HuH-7.5 (cell line): ENCODE measurements around the gene KLHL17.
A peak's percentile ranks its signal among the peaks of the same experiment; 100 is the strongest.
"Not testable (repeated sequence)": the region's sequence is repeated elsewhere in the genome, so short reads cannot be mapped to it uniquely, and the experiment has no call there.

Experiments
- DNase-seq: peaks from one replicate; pipeline ENCODE4 v3.0.0; 2011; ENCODE audit warnings: low spot score

The KLHL17 gene

GRCh38 chr1:1003618-1004419, 43.4 kb downstream of the KLHL17 start:
- no peak for DNase-seq

GRCh38 chr1:1004420-1004779, 44.0 kb downstream of the KLHL17 start:
- DNase-seq = no peak

- no peak for DNase-seq
These were observed 44.7 kb downstream of the KLHL17 start for GRCh38 chr1:1004780-1005697.

- DNase-seq = no peak
These were observed 45.5 kb downstream of the KLHL17 start for GRCh38 chr1:1005774-1006304.

GRCh38 chr1:1006305-1007159, 46.1 kb downstream of the KLHL17 start:
- peak; percentile 91 for DNase-seq

- not testable (repeated sequence) for DNase-seq
These were observed 49.7 kb downstream of the KLHL17 start for GRCh38 chr1:1010131-1010530.

- DNase-seq = no peak
These were observed 51.1 kb downstream of the KLHL17 start for GRCh38 chr1:1011396-1011949.

GRCh38 chr1:1012736-1013104, 52.3 kb downstream of the KLHL17 start:
- not testable (repeated sequence) for DNase-seq

GRCh38 chr1:1013105-1013921, 52.9 kb downstream of the KLHL17 start, which contains the start of gene ISG15:
TSS of gene ISG15 (plus strand) at chr1:1013497. CDS start at chr1:1013574, 77 bp downstream.
- no peak for DNase-seq

- no peak for DNase-seq
These were observed 53.7 kb downstream of the KLHL17 start for GRCh38 chr1:1013922-1014648.

GRCh38 chr1:1014799-1015681, 54.7 kb downstream of the KLHL17 start:
- no peak for DNase-seq
